NCI-H2029 treated with DMSO at 0.1 percent for 48 hours (cell line): ENCODE data around the gene COL23A1.

Source experiments
- DNase-seq: peaks from one replicate; lab custom pipeline; 2025; lab: John Stamatoyannopoulos, UW

Gene COL23A1

DNA sequence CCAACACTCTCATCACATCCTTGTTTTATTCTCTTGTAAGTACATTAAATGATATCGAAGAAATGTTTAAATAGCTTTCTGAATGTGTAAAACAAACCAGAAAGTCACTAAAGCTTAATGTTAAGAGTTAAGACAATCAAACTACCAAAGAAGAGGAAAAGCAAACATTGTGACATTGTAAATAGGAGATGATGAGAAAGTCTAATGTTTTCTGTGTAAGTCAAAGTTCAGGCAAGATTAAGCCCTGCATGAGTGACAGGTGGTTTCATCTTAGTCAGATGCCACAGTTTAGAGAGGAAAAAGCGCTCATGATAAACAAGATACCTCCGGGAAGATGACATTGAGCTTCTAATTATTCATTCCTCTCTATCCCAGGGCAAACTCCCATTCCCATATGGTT, 306.7 kb downstream of the COL23A1 start:
- DNase-seq, result no peak

DNA sequence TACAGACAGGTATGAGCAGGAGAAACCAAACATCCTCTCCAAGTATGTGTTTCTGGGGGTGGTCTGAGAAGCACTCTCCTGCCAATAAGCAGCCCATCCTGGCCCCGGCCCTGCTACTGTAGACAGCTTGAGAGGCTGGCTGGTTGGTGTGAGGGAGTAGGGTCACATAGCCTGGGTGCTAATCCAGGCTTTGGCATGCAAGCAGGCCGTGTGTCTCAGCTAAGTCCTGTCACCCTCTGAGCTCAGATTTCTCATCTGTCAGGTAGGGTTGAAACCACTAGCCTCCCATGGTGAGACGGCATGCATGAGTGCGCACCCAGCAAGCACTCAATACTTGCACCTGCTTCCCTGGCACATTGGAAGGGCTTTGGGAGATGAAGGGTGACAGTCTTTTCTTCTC, 307.8 kb downstream of the COL23A1 start:
- DNase-seq, result no peak

DNA sequence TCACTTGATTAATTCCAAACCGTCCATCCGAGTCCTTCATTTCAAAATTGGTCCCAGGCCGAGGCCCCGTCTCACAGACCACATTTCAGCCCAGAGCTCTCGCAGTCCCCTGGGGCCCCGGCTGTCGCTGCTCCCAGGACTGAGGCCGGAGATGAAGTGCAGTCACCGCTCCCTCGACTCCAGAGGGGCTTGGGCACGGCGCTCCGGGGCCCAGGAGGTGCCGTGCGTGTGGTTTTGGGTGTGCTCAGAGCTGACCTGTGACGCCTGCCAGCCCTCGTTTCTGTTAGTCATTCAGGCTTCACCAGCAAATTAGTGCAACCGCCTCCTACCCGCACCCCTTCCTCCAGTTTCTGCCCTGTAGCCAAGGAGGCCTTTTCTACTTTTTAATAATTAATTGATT, 308.9 kb downstream of the COL23A1 start:
- no peak for DNase-seq

DNA sequence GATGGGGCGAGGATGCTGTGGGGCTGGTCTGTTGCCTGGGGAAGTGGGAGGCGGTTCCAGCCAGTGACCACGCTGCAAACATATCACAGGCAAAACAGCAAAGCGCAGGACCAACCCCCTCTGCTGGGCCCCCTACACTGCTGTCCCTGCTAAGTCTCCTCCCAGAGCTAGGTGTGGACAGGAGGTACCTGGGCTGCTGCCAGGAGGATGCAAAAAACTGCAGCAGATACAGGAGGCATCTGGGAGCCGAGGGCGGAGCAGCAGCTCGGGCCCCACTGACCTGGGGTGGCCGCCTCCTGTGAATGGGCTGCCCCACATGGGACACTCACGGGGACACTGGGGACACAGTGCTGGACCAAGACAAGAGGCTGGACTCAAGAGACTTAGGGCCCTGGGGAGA, 309.6 kb downstream of the COL23A1 start:
- DNase-seq, result no peak

DNA sequence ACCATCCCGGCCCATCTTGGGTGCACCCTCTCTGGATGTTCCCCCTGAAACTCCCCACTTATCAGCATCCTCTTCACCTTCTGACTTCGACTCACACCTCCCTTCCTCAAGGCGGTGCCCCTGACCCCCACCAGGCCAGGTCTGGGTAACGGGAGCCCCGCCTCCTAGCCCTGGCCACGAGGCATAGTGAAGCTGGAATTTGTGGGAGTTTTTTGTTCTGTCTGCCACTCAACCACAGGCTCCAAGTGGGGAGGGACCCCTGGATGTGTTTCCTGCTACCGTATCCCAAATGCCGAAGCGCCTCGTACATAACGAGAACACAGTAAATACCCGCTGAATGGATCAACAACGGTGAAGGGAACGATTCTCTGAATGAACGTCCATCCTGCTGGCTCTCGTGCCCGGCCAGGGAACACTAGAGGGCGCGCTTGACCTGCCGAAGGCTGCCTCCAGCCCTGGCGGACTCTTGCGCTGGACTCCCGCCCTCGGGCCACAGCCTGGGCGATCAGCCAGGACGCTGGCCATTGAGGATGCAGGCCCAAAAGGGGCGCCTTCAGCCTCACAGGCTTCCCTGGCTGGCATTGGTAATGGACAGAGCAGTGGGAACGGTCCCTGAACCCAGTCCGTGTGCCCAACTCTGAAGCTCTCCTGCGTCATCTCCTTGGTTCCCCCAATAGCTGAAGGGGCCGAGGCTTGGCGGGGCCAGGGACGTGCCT, 310.3 kb downstream of the COL23A1 start:
- DNase-seq, result no peak

DNA sequence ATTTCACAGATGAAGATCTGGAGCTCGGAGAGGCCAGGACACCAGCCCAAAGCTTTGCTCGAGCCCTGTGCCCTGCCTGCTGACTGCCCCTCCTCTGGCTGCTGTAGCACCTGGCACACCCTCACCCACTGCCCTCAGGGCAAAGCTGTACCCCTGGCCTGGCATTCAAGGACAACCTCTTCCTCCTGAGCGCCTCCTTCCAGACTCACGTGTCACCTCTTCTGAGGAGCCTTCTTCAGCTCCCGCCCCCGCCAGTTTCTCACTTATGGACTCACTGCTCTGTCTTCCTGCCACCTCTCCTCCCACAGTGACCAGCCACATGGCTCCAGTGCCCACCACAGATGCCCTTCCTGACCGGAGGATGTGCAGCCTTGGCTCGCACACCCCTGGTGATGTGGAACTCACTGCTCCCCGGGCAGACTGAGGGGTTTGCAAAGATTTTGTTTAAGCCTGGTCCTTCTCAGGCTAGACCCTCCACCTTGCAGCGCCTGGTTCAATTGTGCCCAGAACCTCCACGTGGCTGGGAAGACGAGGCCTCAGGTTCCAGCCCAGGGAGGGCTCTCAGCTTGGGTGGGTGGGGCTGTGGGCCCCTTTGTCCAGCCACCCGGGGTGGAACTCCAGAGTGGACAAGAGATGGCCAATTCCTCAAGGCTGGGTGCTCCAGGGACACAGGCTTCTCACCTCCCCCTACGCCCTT, 311.0 kb downstream of the COL23A1 start:
- no peak for DNase-seq

DNA sequence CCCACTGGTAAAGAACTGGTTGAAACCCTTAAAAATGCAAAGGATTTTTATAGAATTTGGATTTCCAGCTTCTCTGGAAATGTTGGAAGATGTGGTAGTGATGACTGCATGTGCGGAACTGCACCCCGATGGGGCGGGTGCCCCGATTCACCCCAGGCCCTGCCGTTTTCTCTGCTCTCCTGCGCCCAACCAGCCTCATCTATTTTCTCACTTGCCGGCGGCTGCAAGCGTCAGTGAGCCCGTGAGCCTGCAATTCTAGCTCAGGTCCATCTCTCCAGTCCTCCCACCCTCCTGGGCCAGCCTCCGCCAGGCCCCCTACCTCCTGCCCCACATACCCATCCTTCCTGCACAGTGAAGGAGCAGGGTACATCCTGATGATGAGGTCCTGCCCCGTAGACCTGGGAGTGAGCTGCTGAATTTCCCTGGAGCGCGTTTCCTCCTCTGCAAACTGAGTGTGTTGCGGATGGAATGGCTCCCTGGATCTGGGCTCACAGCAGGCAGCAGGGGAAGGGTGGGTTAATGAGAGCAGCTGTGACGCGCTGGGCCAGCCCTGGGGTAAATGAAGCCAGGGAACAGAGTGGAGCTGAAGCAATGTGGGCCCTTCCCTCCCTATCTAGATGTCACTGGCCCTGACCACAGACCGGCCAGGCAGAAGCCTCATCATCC, 311.7 kb downstream of the COL23A1 start:
- DNase-seq, result no peak

DNA sequence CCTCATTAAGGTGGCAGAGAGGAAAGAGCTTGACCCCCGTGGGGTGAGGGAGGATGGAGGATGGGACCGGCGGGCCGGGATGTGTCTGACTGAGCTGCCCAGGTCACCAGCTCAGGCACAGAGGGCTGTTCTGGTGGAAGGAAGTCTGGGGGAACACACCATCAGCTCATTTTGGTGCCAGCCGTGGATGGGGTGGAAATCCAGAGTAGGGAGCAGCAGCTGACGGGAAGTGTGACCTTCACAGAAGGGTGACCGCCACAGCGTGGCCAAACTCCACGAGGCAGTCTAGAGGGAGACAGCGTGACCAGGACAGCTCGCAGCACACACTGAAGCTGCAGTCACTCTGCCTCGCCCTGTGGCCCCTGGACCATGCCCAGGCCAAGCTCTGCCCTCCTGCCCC, 312.3 kb downstream of the COL23A1 start:
- DNase-seq, result no peak

DNA sequence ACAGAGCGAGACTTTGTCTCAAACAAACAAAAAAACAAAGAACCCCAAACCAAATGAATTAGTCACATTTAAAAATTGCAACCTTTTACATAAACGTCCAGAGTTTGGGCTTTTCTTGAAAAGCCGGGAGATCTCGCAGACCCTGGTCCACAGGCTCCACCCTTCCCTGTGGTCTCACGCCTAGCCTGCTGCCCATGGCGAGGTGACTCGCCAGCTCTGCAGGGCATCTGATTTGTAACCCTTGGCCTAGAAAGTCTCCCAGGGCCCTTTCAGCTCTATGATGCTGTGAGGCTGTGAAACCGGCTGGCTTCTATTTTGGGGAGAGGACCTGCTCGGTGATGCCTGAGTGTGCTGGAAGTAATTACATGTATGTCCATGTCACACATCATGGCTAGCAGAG, 312.8 kb downstream of the COL23A1 start:
- no peak for DNase-seq

DNA sequence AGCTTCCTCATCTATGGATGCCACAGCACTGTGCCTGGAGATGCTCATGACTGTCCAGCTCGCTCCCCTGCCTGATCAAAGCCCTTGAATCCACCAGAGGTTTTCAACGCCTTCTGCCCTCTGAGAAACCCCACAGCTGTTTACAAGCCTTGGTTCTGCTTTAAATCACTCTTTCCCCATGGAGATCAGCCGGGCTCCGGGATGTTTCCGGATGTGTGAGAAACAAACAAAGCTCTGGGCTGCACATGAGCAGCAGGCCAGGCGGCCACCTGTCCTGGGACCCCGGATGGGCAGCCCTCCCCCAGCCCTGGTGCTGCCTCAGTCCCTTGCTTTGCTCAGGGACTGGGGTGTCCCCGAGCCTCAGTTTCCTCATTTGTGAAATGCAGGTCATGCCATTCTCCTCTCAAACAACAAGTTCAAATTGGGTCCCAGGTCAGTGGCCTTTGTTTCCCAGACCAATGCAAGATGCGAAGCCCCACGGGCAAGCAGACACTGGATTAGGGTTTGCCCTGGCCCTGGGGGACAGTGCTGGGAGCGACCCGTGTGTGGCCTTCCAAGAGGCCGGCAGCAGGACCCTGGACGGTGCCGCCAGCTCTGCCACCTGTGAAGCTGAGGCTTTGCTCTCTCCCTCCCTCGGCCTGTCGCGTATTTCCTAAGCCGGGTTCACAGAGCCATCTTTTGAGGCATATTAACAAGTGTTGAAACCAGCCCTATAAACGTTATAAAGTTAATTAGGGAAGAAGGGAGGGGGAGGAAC, 315.2 kb downstream of the COL23A1 start:
- DNase-seq, result no peak

DNA sequence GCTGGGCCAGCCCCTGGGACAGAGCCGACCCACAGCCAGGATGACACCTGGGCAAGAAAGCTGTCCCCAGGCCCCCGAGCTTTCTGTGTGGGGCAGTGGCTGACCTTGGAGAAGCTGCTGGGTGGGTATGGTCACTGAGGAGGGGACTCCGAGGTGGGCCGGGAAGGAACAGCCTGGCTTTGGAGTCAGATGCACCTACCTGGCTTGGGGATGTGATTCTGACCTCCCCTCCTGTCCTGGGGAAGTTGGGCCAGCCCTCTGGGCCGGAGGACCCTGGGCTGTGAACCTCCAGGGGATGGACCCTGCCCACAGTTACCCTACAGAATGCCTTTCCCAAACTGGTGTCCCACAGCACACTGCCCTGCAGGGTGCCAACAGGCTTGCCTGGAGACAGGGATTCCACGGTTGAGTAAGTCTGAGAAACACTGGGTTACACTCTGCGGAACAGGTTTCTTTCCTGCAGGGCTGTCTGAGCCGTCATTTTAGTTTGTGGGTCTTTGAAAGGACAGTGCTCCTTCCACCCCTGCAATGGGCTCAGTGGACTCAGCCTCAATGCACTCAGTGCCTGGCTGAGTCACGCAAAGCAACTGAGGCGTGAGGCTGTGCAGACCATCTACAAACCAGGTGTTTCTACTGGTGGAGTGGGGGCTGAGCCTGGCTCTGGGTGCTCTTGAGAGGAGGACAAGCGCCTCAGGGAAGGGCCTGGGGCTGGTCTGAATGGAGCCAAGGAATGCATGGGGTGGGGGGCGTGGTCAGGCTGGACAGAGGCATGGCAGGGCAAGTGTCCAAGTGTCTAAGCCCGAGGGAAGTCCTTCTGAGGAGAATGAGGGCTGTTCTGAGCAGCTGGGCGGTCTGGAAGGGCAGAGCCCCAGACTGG, 316.3 kb downstream of the COL23A1 start:
- no peak for DNase-seq

DNA sequence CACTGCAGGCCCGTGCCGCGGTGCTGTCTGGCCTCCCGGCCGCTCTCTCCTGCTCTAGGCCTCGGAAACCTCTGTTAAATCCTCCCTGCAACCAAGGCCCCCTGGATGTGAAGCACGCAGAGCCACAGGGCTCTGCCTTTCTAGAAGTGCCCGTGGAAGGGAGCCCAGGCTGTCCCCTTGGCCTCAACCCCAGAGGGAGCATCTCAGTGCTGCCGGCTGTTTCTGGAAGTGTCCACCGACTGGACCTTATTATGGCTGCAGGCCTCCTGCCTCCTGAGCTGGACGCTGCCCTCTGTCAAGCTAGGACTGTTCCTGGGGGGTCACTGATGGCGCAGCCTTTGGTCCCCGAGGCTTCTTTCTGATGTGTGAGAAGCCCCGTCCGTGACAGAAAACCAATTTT, 317.2 kb downstream of the COL23A1 start:
- no peak for DNase-seq

DNA sequence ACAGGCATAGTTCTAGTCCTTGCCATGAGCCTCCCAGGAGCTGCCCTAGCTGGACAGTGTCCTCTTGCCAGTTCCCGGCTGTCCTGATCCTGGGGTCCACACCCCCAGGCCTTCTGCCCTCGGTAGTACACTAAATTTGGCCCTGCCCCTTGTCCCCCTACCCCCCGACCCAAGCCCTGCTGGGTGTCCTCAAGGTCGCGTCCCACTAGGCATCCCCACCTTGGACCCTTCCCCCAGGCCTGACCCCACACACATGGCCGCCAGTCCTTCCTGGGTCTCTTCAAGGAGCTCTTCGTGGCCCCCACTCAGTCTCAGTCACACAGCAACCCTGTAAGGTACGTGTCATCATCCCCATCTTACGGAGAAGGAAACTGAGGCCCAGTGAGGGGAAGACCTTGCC, 317.6 kb downstream of the COL23A1 start:
- DNase-seq, result no peak

DNA sequence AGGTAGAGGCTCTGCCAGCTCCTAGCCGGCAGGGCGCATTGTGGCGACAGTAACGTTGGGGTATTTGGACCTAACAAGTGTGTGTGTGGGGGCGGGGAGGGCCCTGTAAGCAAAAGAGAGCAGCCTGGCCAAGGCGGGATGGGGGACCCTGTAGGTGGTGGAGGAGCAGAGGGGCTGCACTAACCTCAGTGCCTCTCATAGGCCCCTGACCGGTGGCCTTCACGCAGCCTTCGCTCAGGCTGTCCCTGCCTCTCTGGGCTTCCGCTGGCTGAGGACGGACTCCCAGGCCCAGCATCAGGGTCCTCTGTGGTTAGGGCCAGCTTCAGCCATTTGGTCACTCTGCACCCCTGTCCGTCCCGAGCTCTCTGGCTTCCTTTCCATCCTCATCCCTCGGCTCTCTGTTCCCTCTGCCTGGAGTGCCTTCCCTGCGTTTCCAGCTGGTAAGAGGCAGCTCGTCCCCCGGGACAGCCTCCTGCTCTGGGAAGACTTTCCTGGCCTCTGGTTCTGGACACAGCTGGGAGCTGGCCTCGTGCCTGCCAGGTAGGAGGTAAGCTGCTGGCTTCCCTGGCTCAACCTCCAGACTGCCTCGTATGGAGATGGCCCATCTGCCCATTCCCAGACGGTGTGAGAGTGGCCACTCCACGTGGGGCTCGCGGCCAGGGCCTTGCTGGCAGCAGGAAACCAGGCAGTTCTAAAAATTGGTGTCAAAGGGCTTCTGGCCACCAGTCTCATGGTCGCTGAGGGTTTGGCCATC, 318.3 kb downstream of the COL23A1 start:
- DNase-seq, result no peak

DNA sequence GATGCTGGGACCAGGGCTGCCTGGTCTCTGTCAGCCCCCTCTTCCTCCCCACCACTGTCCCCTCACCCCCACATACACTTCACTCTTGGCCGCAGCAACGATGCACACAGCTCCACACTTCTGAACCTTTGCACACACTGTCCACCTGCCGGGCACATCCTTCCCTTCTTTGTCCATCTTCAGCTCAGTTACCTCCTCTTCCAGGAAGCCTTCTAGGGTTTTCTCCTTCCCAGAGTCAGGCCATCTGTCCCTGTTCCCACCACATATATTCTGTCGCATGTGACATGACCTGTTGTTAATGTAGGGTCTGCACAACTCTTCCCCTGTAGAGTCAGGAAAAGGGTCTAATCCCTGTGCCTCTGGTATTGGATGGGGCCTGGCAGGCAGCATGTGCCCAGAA, 319.0 kb downstream of the COL23A1 start:
- DNase-seq, result no peak

DNA sequence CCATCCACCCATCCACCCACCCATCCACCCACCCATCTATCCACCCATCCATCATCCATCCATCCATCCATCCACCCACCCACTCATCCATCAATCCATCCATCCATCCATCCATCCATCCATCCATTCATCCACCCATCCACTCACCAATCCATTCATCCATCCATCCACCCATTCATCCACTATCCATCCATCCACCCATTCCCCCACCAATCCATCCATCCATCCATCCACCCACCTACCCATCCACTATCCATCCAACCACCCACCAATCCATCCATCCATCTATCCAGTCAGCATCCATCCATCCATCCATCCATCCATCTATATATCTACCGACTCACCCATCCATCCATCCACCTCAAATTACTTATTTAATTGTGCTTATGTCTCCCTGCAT, 320.7 kb downstream of the COL23A1 start:
- DNase-seq, result no peak

DNA sequence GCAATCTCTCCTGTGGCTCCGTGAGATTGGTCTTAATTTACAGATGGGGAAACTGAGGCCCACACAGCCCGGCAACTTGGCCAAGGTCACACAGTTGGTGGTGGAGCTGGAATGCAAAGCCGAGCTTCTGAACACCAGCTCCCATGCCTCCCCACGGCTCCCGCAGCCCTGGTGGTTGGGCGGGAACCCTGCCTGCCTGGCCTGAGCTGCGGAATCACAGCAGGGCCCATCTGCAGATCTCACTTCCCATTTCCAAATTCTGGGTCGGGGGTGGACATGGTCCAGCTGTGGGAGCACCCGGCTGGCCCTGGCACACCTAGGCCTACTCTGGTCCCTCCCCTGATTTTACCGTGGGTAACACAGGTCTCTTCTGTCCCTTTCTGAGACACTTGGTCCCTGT, 322.3 kb downstream of the COL23A1 start:
- no peak for DNase-seq

DNA sequence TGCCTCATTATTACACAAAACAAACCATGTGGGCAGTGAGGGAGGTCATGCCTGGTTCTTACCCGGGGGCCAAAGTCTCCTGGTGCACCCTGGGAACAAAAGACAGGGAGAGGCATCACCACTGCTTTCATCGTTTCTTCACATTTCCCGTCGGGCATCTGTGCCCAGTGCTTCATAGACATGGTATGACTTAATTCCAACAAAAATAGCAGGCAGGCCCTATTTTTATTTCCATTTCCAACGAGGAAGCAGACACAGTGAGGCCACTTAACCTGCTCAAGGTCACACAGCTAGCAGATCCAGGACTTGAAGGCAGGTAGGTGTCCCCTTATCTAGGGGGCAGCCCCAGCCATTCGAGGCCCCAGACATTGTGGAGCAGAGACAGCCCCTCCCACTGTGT, 322.9 kb downstream of the COL23A1 start:
- no peak for DNase-seq

DNA sequence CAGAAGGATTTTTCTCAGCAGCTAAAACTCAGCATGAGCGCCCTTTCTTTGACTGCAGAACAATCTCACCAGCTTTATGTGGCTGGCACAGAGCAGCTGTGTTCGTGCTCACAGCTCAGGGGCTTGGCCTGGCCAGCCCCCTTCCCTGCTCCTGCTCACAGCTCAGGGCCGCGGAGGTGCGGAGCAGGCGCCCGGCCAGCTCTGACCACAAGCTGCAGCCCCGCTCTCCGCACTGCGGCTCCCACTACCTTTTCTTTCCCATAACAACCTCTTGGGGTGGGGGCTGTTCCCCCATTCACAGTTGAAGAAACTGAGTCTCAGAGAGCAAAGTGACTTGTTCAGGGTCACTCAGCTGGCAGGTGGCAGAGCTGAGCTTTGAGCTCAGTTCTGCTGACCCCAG, 323.6 kb downstream of the COL23A1 start:
- no peak for DNase-seq

DNA sequence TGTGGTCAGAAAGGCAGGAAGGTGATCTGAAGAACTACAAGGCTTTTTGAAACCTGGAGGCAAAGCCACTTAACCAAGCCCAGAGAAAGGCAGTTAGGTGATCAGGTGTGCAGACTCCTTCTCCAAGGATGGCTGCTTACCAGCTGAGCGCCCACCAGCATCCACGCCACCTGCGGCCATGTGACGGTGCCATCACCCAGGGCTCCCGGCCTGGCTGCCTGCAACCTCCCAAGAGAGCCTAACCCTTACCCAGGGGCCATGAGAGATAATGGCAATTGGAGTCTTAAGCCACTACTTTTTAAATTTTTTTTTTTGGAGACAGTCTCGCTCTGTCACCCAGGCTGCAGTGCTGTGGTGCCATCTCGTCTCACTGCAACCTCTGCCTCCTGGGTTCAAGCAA, 324.4 kb downstream of the COL23A1 start:
- no peak for DNase-seq

DNA sequence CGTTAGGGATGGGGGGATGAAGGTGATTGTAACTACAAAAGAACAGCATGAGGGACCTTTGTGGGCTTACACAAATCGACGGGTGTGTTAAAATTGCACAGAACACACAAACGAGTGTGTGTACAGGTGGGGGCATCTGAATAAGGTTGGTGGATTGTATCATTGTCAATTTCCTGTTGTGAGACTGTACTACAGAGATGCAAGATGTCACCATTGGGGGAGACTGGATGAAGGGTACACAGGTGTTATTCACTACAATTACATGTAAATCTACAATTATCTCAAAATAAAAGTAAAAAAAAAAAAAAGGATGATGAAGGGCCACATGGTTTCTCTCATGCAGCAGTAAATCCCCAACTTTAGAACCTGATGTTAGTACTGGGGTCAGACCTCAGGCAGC, 326.1 kb downstream of the COL23A1 start:
- no peak for DNase-seq
